ENCODE measurements around the gene EFCAB9. TPM values are rescaled to one million over a fixed set of nuclear protein-coding genes. Genes with fewer than 3 reads are reported as not detected.

The EFCAB9 gene
- total and polyA plus RNA-seq, 2 of the 8 experiments (the other 6 are each of a cell fraction or from before 2014, with no cell fraction given) = not detected

DNA sequence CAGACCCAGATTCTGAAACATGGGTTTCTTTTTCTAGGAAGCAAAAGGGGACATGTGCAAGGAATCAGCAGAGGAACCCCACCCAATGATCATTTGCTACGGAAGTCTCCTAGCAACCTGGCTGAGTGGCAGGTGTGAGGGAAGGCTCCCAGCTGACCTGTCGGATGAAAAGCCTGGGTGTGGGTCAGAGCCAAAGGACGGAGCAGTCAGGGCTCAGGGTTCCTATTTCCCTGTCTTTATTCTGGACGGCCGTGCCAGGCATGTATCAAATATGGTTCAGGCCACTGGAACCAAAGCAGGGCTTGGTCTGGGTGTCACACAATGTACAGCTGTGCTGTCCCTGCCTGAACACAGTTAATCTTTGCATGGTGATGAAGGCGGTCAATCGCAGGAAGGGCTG lies 26.1 kb upstream of the EFCAB9 start (continued):
- no peak for TF ChIP-seq TBP (IDR thresholded peaks at IDR 0.05; ENCODE audit: low read depth, low read length)
- TF ChIP-seq CEBPB (IDR thresholded peaks at IDR 0.05; ENCODE audit: low read depth, low read length) = no peak
- TF ChIP-seq BACH1 (IDR thresholded peaks at IDR 0.05; ENCODE audit: low read length) = no peak
- TF ChIP-seq RAD21 (IDR thresholded peaks at IDR 0.05 in 1 of 2, conservative IDR thresholded peaks at IDR 0.05 in 1 of 2; ENCODE audit: low read depth in 2 of 2, low read length in 2 of 2) = no peak

All from H1 (cell line).